Thyroid gland (tissue), 4 donors: ENCODE data around the gene ACACA. TPM values are rescaled to one million over a fixed set of nuclear protein-coding genes. Genes with fewer than 3 reads are reported as not detected.
A peak's percentile ranks its signal among the peaks of the same experiment; 100 is the strongest.
"Not testable (repeated sequence)": the region's sequence is repeated elsewhere in the genome, so short reads cannot be mapped to it uniquely, and the experiment has no call there.

Experiments
- DNase-seq, 2 donors: peaks; one replicate each; pipeline ENCODE4 v3.0.0-alpha.2; 2019
- H3K27ac ChIP-seq, 3 donors: fragments of 200-600 bp; sonication (generic); 1 replicate in 2 of 3; 2 replicates in 1 of 3; pipeline ENCODE4 v1.5.1; 2016 to 2019; ENCODE audit warnings: mild to moderate bottlenecking in 1 of 3, moderate library complexity in 1 of 3
- H3K27me3 ChIP-seq: fragments of 200-600 bp; sonication (generic); one replicate; pipeline ENCODE4 v1.5.1; 2019
- H3K36me3 ChIP-seq, 2 donors: fragments of 200-600 bp; sonication (generic); one replicate each; pipeline ENCODE4 v1.5.1; 2016 to 2019
- H3K4me1 ChIP-seq, 2 donors: fragments of 200-600 bp; sonication (generic); one replicate each; pipeline ENCODE4 v1.5.1; 2017 to 2019
- H3K4me3 ChIP-seq, 3 donors: fragments of 200-600 bp; sonication (generic); replicated peaks in 1 of 3; 1 replicate in 2 of 3; 2 replicates in 1 of 3; pipeline ENCODE4 v1.5.1; 2016; ENCODE audit warnings: mild to moderate bottlenecking in 1 of 3
- H3K9me3 ChIP-seq: fragments of 200-600 bp; sonication (generic); one replicate; pipeline ENCODE4 v1.5.1; 2017
- POLR2A ChIP-seq, 2 donors: fragments of 450-650 bp; IDR thresholded peaks; one replicate each; pipeline ENCODE4 v1.6.1; 2017; ENCODE audit warnings: antibody characterized with exemption in 2 of 2, mild to moderate bottlenecking in 2 of 2, moderate library complexity in 1 of 2
- WGBS, 2 donors: methylation state at CpG; one replicate each; pipeline ENCODE4 v1.1.5; 2017; 5-methylcytosine and 5-hydroxymethylcytosine counted together
- intact Hi-C: fragments of 100-400 bp; cut with DNase I; formaldehyde crosslinking; loops from one replicate; pipeline ENCODE4 v1.15.1; 2023
- total RNA-seq, 4 donors: library from RNA; depleted of rRNA; stranded (reverse); fragments of >200 nt; gene quantifications; one replicate each; pipeline ENCODE4 v1.2.3, GENCODE V29; 2016
- TF ChIP-seq, protein P1 (sequence below), 6 experiments: fragments of 200-600 bp in 3 of 6; fragments of 450-650 bp in 3 of 6; sonication (generic) in 3 of 6; IDR thresholded peaks; one replicate each; pipeline ENCODE4 v1.5.1; 2016 to 2019; ENCODE audit warnings: antibody characterized with exemption in 6 of 6, mild to moderate bottlenecking in 2 of 6, inconsistent platforms in 1 of 6, moderate library complexity in 1 of 6

The ACACA gene
- total RNA-seq, 4 donors from 2014 or later: 27.2 to 55.7 (median 38.4) TPM

DNA sequence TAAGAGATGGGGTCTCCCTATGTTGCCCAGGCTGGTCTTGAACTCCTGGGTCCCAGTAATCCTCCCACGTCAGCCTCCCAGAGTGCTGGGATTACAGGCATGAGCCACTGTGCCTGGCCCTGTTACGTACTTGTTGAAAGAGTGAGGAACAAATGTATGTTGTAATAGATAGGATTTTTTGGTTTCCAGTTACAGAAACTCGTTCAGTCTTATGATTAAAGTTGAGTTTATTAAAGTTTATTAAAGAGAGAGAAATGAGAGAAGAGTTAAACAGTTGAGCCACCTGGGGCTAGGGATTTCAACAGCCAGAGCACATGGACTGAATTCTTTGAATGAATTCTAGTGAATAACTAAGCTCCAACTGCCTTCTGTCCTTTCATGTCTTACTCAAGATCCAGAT lies 3.7 kb upstream of the ACACA start:
- no peak for DNase-seq
- 90 to 94% methylated on average over 3 of the region's 3 CpGs for WGBS, 2 donors
- Histone ChIP-seq H3K4me3 (no peak overlapping the region), H3K4me1 (peaks cover 13 to 17% of the 10 kb centered on the region in 2 donors), H3K27ac (no peak overlapping the region), H3K9me3 (no peaks in the 10 kb centered on the region), H3K36me3 (peaks cover 22% of the 10 kb centered on the region in 2 donors), H3K27me3 (no peaks in the 10 kb centered on the region)
- TF ChIP-seq, protein P1, sequence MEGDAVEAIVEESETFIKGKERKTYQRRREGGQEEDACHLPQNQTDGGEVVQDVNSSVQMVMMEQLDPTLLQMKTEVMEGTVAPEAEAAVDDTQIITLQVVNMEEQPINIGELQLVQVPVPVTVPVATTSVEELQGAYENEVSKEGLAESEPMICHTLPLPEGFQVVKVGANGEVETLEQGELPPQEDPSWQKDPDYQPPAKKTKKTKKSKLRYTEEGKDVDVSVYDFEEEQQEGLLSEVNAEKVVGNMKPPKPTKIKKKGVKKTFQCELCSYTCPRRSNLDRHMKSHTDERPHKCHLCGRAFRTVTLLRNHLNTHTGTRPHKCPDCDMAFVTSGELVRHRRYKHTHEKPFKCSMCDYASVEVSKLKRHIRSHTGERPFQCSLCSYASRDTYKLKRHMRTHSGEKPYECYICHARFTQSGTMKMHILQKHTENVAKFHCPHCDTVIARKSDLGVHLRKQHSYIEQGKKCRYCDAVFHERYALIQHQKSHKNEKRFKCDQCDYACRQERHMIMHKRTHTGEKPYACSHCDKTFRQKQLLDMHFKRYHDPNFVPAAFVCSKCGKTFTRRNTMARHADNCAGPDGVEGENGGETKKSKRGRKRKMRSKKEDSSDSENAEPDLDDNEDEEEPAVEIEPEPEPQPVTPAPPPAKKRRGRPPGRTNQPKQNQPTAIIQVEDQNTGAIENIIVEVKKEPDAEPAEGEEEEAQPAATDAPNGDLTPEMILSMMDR (IDR thresholded peaks at IDR 0.05): no peak
- no peak for TF ChIP-seq POLR2A (IDR thresholded peaks at IDR 0.05)
- intact Hi-C loops: no loop called here

DNA sequence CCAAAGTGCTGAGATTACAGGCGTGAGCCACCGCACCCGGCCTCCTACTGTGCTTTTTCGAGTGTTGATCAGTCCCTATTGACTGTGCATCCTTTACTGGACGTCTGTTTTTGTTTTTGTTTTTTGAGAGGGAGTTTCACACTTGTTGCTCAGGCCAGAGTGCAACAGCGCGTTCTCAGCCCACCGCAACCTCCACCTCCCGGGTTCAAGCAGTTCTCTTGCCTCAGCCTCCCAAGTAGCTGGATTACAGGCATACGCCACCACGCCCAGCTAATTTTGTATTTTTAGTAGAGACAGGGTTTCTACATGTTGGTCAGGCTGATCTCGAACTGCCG lies 1.5 kb upstream of the ACACA start:
- H3K27me3 ChIP-seq, H3K4me3 ChIP-seq, H3K9me3 ChIP-seq, DNase-seq: not testable (repeated sequence)
- Histone ChIP-seq H3K36me3 (peaks cover 11 to 15% of the 10 kb centered on the region in 2 donors), H3K27ac (peak overlapping the region in 1 of 3 donors; percentile 3), H3K4me1 (peaks cover 13 to 22% of the 10 kb centered on the region in 2 donors)
- intact Hi-C loops: loop anchor here (5.0 kb wide), 1 partner anchor 79 kb away; the partner anchor contains the start of gene DUSP14
- 94 to 95% methylated on average over 13 of the region's 13 CpGs for WGBS, 2 donors

GRCh38 chr17:37405955-37406634 lies 541 bp downstream of the ACACA start:
- no peak for DNase-seq
- Histone ChIP-seq H3K9me3 (no peaks in the 10 kb centered on the region), H3K4me1 (peaks cover 13 to 22% of the 10 kb centered on the region in 2 donors), H3K27ac (peak overlapping the region; percentile 58 to 91 (median 87)), H3K36me3 (peaks cover 0 to under 1% of the 10 kb centered on the region in 2 donors), H3K27me3 (no peaks in the 10 kb centered on the region), H3K4me3 (peak overlapping the region; percentile 61 to 73 (median 64))
- WGBS, 2 donors: 0 to 1% methylated on average over 12 to 15 of the region's 21 CpGs
- intact Hi-C loops: loop anchor here (5.0 kb wide), 1 partner anchor 81 kb away; the partner anchor contains the start of gene DUSP14
- TF ChIP-seq, protein P1 (IDR thresholded peaks at IDR 0.05): no peak
- TF ChIP-seq POLR2A (IDR thresholded peaks at IDR 0.05): no peak

DNA sequence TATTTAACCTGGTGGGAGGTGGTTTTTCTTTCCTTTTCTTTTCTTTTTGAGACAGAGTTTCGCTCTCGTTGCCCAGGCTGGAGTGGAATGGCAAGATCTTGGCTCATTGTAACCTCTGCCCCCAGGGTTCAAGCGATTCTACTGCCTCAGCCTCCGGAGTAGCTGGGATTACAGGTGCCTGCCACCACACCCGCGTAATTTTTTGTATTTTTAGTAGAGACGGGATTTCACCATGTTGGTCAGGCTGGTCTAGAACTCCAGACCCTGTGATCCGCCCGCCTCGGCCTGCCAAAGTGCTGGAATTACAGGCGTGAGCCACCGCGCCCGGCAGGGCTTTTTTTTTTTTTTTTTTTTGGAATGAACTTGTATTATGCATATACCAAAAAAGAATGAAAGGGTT lies 1.1 kb downstream of the ACACA start:
- not testable (repeated sequence) for H3K36me3 ChIP-seq, DNase-seq, H3K27me3 ChIP-seq, H3K9me3 ChIP-seq
- Histone ChIP-seq H3K4me1 (peaks cover 13 to 22% of the 10 kb centered on the region in 2 donors), H3K27ac (peak overlapping the region in 1 of 3 donors; percentile 91), H3K4me3 (peak overlapping the region in 1 of 3 donors; percentile 61)
- WGBS, 2 donors: 79 to 80% methylated on average over 14 of the region's 14 CpGs
- intact Hi-C loops: loop anchor here (5.0 kb wide), 1 partner anchor 82 kb away; the partner anchor contains the start of gene DUSP14

DNA sequence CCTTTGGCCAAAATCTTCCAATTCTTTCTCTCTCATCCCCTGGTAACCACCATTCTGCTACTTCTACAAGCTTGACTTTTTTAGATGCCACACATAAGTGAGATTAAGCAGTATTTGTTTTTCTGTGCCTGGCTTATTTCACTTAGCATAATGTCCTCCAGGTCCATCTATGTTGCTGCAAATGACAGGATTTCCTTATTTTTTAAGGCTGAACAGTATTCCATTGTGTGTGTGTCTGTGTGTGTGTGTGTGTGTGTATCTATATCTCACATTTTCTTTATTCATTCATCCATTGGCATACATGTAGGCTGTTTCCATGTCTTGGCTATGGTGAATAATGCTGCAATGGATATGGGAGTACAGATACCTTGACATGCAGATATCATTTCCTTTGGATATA lies 6.1 kb downstream of the ACACA start:
- Histone ChIP-seq H3K4me1 (peaks cover 0 to 7% of the 10 kb centered on the region in 2 donors), H3K9me3 (no peaks in the 10 kb centered on the region), H3K27me3 (no peaks in the 10 kb centered on the region), H3K4me3 (no peak overlapping the region), H3K27ac (no peak overlapping the region), H3K36me3 (no peaks in the 10 kb centered on the region)
- DNase-seq: no peak
- TF ChIP-seq, protein P1 (IDR thresholded peaks at IDR 0.05): no peak
- TF ChIP-seq POLR2A (IDR thresholded peaks at IDR 0.05): no peak
- intact Hi-C loops: no loop called here

- Histone ChIP-seq H3K4me1 (no peaks in the 10 kb centered on the region), H3K4me3 (no peak overlapping the region), H3K9me3 (no peaks in the 10 kb centered on the region), H3K27me3 (no peaks in the 10 kb centered on the region), H3K36me3 (no peaks in the 10 kb centered on the region), H3K27ac (no peak overlapping the region)
- no peak for DNase-seq
- 95 to 97% methylated on average over 5 of the region's 5 CpGs for WGBS, 2 donors
- intact Hi-C loops: no loop called here
- TF ChIP-seq POLR2A (IDR thresholded peaks at IDR 0.05): no peak
- TF ChIP-seq, protein P1 (IDR thresholded peaks at IDR 0.05): no peak
These were observed 7.3 kb downstream of the ACACA start for GRCh38 chr17:37399265-37399803.
